ENCODE data around the gene SLC49A3.
"Not testable (repeated sequence)": the region's sequence is repeated elsewhere in the genome, so short reads cannot be mapped to it uniquely, and the experiment has no call there.

The SLC49A3 gene

GRCh38 chr4:702618-703048 lies 13.7 kb upstream of the SLC49A3 start:
- DNase-seq (ENCODE audit: low spot score) = no peak

DNA sequence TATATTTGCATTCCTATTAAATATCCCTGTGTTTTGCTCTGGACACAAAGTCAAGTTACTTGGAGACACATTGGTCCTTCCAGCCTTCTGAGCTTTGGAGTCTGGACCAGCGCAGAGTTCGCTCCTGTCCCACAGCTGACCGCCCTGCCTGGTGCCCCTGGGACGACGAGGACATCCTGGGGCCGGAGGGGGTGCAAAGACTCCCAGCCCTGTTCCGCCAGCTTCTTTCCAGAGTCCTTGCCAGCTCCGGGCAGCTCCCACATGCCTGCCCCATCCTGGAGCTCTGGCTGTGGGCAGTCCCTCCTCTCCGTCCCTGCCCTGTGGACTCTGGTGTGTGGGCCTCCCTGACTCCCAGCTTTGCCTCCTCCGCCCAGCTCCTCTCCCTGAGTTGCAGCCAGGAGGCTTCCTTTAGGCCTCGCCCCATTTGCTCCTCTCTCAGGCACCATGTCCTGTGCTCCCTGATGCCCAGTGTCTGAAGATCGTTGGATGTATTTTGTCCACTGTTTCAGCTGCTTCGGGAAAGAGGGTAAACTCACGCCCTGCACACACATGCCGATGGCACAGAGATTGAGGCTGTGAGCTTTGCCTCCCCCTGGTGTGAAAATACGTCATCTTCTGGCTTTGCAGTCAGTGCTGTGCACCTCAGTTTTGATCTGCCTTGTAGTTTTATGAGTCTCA lies 11.8 kb upstream of the SLC49A3 start:
- no peak for DNase-seq (ENCODE audit: low spot score)

DNA sequence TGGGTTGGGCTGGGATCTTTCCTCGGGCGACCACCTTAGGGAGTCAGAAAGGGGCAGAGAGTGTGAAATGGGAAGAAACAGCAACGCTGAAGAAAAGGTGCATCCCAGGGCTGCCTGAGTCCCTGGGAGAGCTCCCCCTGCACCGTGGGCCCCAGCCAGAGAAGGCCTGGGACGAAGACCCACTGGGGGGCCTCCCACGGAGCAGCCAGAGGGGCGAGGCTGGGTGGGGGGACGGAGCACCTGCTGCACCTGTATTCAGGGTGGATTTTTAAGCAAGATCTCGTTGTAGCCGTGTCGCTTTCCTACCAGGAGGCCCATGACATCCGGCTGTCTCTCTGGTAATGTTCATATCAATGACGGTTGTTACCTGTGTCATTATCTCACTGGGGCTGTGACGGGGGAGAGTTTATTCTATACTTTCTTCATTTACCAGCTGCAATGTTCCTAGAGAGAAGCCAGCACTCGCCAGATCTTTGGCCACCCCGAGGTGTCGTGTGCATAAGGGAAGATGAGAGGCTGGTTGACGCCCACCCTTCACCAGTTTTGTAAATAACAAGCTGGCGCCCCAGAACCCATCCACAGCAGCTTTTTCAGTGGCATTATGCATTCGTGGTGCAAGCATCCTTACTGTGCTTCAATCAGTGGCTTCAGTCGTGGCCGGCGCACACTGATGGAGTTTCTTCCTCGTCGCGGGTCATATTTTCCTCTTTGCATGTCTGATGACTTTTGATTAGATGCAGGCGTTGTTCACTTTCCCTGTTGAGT lies 11.0 kb upstream of the SLC49A3 start:
- no peak for DNase-seq (ENCODE audit: low spot score)

DNA sequence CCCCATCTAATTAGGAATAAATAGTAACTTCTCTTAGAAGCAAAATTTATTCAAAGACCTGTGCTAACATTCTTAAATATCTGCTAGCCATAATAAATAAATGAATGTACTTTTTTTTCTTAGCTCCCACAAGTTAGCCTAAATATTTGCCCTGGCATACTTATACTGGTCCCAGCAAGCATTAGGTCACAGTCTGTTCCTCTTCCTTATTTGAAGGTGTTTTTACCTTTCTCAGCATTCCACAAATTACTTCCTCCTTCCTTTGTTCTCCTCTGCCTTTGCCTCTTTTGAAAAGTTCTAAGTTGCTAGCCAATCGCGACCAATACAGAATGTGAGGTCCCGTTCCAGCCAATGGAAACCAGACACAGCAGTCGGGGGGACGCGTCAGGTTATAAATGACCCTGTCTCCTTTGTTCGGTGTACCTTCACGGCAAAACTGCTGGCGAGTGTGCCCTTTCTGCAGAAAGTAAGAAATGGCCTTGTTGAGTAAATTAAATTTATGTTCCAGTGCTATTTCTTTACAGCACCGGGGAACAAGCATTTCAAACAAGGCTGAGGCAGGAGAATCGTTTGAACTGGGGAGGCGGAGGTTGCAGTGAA lies 5.5 kb upstream of the SLC49A3 start:
- DNase-seq (ENCODE audit: low spot score) = not testable (repeated sequence)

- DNase-seq (ENCODE audit: low spot score) = no peak
Observed at GRCh38 chr4:692771-693554, 4.0 kb upstream of the SLC49A3 start.

DNA sequence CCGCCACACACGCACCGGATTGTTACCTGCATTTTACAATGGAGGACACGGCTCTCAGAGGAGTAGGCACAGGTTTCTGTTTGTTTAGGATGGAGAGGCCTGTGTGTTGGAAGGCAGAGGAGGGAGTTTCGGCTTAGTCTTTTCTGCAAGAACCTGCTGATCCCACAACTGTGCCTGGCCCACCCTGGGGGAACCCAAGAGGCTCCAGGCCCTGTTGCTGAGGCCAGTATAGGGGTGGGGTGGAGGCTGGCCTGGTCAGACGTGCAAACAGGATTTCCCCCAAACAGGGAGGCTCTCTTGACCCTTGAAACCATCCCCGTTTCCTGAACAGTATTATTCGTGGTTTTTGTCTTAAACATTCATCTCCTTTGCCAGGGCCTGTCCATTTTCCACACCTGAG lies 772 bp upstream of the SLC49A3 start:
- no peak for DNase-seq (ENCODE audit: low spot score)

GRCh38 chr4:687971-688853 lies 739 bp downstream of the SLC49A3 start:
- DNase-seq (ENCODE audit: low spot score) = no peak

- DNase-seq (ENCODE audit: low spot score) = peak; percentile 71
Observed at GRCh38 chr4:687048-687970, 1.6 kb downstream of the SLC49A3 start.

GRCh38 chr4:686413-687040 lies 2.4 kb downstream of the SLC49A3 start:
- no peak for DNase-seq (ENCODE audit: low spot score)

DNA sequence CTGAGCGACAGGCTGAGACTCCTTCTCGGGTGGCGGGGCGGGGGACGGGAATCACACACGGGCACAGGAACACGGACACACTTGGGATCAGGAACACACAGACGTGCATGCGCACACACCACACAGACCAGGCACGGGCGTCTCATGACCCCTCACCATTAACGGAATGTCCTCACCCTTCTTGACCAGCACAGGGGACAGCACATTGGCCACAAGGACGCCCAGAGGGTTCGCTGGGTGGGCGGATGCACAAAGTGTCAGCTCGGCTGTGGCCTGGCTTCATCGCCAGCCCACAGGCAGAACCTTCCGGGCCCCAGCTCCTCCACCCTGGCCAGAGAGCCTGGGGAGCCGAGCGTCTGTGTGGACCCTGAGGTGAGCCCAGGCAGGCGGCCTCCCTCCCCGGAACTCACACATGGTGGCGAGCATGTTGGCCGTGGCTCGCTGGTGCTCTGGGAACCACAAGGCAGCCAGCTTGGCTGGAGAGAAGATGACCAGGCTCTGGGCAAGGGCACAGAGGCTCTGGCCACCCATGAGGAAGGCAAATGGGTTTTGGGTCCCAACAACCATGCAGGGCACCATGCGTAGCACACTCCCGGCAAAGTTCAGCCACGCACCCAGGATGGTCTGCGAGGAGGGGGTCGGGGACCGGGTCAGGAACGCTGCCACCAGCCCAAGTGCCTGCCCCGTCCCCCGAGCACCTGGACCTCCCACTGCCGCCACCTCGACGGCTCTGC lies 3.1 kb downstream of the SLC49A3 start:
- DNase-seq (ENCODE audit: low spot score) = no peak

GRCh38 chr4:684623-685327 lies 4.2 kb downstream of the SLC49A3 start:
- no peak for DNase-seq (ENCODE audit: low spot score)

DNA sequence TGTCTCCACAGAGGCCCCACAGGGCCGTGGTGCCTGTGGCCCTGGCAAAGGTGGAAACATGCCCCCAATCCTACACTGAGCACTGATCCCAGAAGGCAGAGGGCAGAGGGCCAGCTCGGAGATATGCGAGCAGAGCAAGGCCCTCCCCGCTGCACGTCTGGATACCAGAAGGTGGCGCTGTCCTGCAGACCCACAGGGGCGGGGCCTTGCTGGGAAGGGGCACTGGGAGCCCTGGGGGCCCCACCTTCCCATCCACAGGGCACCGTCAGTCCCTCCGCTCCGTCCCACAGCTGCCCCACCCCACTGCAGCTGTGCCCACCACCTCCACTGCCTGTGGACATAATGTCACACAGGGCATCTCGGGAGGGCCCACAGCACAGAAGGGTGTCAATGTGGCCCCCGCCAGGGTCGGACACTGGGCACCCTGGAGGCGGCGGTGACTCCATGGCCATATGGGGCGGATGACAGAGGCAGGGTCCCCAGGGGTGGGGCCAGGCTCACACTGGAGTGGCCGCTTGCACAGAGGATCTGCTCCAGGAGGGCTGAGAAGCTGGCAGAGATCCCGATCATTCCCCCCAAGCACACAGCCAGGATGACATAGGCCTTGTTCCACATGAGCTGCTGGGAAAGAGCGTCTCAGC lies 4.8 kb downstream of the SLC49A3 start:
- peak; percentile 39 for DNase-seq (ENCODE audit: low spot score)

DNA sequence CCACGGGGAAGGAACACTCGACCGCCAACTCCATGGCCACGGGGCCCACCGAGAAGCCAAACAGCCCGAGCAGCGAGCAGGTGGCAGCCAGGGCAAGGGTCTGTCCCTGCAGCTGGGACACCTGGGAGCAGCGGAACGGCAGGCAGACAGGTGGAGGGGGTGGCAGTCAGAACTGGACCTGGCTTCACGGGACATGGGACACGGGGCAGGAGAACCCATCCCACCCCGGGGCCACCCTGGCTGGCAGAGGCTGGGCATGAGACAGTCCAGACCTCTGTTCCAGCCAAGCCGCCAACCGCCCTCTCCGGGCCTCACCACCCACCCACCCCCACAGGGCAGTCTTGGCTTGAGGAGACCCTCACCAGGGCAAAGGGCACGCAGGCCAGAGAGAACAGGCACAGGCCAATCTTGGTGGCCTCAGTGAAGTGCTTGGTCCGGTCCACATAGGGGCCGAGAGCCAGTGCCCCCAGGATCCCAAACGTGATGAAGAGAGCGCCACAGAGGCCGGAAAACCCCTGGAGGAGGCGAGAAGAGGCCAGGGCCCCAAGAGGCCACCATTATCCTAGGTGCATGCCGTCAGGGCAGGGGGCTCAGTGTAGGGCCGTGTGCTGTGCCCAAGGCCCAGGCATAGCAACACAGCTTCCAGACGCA lies 5.6 kb downstream of the SLC49A3 start:
- DNase-seq (ENCODE audit: low spot score) = no peak

DNA sequence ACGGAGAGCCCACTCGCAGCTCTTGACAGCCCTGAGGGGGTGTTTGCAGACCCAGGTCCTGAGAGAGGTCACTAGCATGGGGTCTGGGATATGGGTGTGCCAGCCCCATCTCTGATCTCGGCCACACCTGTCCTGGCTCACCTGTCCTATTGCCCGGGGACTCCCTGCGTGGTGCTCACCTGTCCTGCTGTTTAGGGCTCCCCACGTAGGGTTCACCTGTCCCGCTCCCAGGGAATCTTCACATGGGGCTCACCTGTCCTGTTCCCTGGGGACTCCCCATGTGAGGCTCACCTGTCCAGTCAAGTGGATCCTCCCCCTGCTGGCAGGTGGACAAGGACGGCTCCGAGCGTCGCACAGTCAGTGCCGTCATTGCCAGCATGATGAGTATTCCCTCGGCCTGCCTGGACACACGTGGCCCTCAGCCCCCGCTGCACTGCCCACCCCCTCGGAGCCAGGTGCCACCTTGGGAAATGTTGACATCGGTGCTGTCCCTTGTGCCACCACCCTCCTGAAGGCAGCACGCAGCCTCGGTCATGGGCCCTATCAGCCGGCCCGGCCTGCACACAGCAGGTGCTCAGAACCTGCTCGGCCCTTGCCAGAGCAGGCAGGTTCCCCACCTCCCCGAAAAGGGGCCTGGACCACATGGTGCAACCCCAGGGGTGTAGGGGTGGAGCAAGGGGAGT lies 6.3 kb downstream of the SLC49A3 start:
- DNase-seq (ENCODE audit: low spot score) = no peak

GRCh38 chr4:681736-682451 lies 7.1 kb downstream of the SLC49A3 start:
- DNase-seq (ENCODE audit: low spot score) = peak; percentile 53
